Neural progenitor cell (in vitro differentiated cells): ENCODE data around the gene ATXN1L. TPM values are rescaled to one million over a fixed set of nuclear protein-coding genes. Genes with fewer than 3 reads are reported as not detected.

ENCODE experiments used
- DNase-seq: peaks from one replicate; pipeline ENCODE4 v3.0.0-alpha.2; 2016; ENCODE audit warnings: low spot score
- H2AFZ ChIP-seq: fragments of 200-600 bp; sonication (generic); replicated peaks from 2 replicates; pipeline ENCODE4 v1.6.1; 2016; ENCODE audit warnings: antibody characterized with exemption
- H3F3A ChIP-seq: fragments of 200-600 bp; sonication (generic); 2 replicates; pipeline ENCODE4 v1.6.1; 2016; ENCODE audit warnings: antibody characterized with exemption, low read depth
- H3K27ac ChIP-seq: fragments of 200-600 bp; sonication (generic); 2 replicates; pipeline ENCODE4 v1.5.1; 2016; ENCODE audit warnings: mild to moderate bottlenecking
- H3K27me3 ChIP-seq: fragments of 200-600 bp; sonication (generic); 2 replicates; pipeline ENCODE4 v1.6.1; 2016; ENCODE audit warnings: mild to moderate bottlenecking, moderate library complexity
- H3K36me3 ChIP-seq: fragments of 200-600 bp; sonication (generic); 2 replicates; pipeline ENCODE4 v1.5.1; 2016
- H3K4me1 ChIP-seq: fragments of 200-600 bp; sonication (generic); 2 replicates; pipeline ENCODE4 v1.6.1; 2016; ENCODE audit warnings: mixed run types
- H3K4me2 ChIP-seq: fragments of 200-600 bp; sonication (generic); 2 replicates; pipeline ENCODE4 v1.6.1; 2016
- H3K4me3 ChIP-seq: fragments of 200-600 bp; sonication (generic); 2 replicates; pipeline ENCODE4 v1.5.1; 2016
- H3K79me2 ChIP-seq: fragments of 200-600 bp; sonication (generic); 2 replicates; pipeline ENCODE4 v1.6.1; 2016; ENCODE audit warnings: low read depth
- H3K9ac ChIP-seq: fragments of 200-600 bp; sonication (generic); 2 replicates; pipeline ENCODE4 v1.6.1; 2016
- H3K9me3 ChIP-seq: fragments of 200-600 bp; sonication (generic); 2 replicates; pipeline ENCODE4 v1.5.1; 2016; ENCODE audit warnings: low read depth
- H4K20me1 ChIP-seq: fragments of 200-600 bp; sonication (generic); 2 replicates; pipeline ENCODE4 v1.6.1; 2016; ENCODE audit warnings: low read depth
- H3K27ac Mint-ChIP-seq: 3 replicates; pipeline ENCODE4 v1.8.0; 2021; ENCODE audit warnings: mixed read lengths
- H3K27me3 Mint-ChIP-seq: 2 replicates; pipeline ENCODE4 v1.8.0; 2022; ENCODE audit warnings: low read depth, mild to moderate bottlenecking, inconsistent platforms, moderate library complexity, mixed read lengths; ENCODE audit not compliant: insufficient read depth
- H3K36me3 Mint-ChIP-seq: 3 replicates; pipeline ENCODE4 v1.8.0; 2021; ENCODE audit warnings: mixed read lengths
- H3K4me1 Mint-ChIP-seq: 3 replicates; pipeline ENCODE4 v1.8.0; 2021; ENCODE audit warnings: mixed read lengths
- H3K4me3 Mint-ChIP-seq: 3 replicates; pipeline ENCODE4 v1.8.0; 2021; ENCODE audit warnings: mild to moderate bottlenecking, moderate library complexity, mixed read lengths
- H3K9me3 Mint-ChIP-seq: 3 replicates; pipeline ENCODE4 v1.8.0; 2020; ENCODE audit warnings: mixed read lengths
- CTCF ChIP-seq: fragments of 200-600 bp; sonication (generic); IDR thresholded peaks from 2 replicates; pipeline ENCODE4 v1.5.1; 2017; ENCODE audit warnings: antibody characterized with exemption, mild to moderate bottlenecking
- EZH2 ChIP-seq: fragments of 200-600 bp; sonication (generic); IDR thresholded peaks from 2 replicates; pipeline ENCODE4 v1.6.1; 2017; ENCODE audit warnings: antibody characterized with exemption, mild to moderate bottlenecking, moderate library complexity
- EZH2phosphoT487 ChIP-seq: fragments of 200-600 bp; sonication (generic); IDR thresholded peaks from 2 replicates; pipeline ENCODE4 v1.6.1; 2017; ENCODE audit warnings: antibody characterized with exemption
- total RNA-seq: library from RNA; depleted of rRNA; stranded (reverse); fragments of >200 nt; gene quantifications from 2 replicates; pipeline ENCODE4 v1.2.3, GENCODE V29; 2015; ENCODE audit warnings: low replicate concordance

Gene ATXN1L
- total RNA-seq, 1 donor from 2014 or later = 19.8 TPM

- Mint-ChIP-seq H3K9me3 (no peaks in the 10 kb centered on the region), H3K4me1 (no peaks in the 10 kb centered on the region), H3K27me3 (no peaks in the 10 kb centered on the region), H3K27ac (no peak overlapping the region), H3K36me3 (no peaks in the 10 kb centered on the region), H3K4me3 (no peak overlapping the region)
- Histone ChIP-seq H3K4me2 (no peak overlapping the region), H3K79me2 (no peaks in the 10 kb centered on the region), H3K9me3 (no peaks in the 10 kb centered on the region), H2AFZ (no peak overlapping the region), H3K27me3 (no peaks in the 10 kb centered on the region), H3K27ac (no peak overlapping the region), H4K20me1 (no peaks in the 10 kb centered on the region), H3K36me3 (no peaks in the 10 kb centered on the region), H3F3A (no peaks in the 10 kb centered on the region), H3K4me1 (no peaks in the 10 kb centered on the region), H3K9ac (no peak overlapping the region), H3K4me3 (no peak overlapping the region)
- DNase-seq = no peak
- no peak for TF ChIP-seq EZH2phosphoT487
- no peak for TF ChIP-seq CTCF
- TF ChIP-seq EZH2 = no peak
Observed at GRCh38 chr16:71834291-71834690, 11.5 kb upstream of the ATXN1L start.

GRCh38 chr16:71837150-71837549 lies 8.6 kb upstream of the ATXN1L start:
- TF ChIP-seq EZH2phosphoT487 = no peak
- Mint-ChIP-seq H3K27ac (no peak overlapping the region), H3K4me3 (no peak overlapping the region), H3K9me3 (no peaks in the 10 kb centered on the region), H3K27me3 (no peaks in the 10 kb centered on the region), H3K4me1 (no peaks in the 10 kb centered on the region), H3K36me3 (no peaks in the 10 kb centered on the region)
- H3K27me3 ChIP-seq = no peaks in the 10 kb centered on the region
- H3K4me1 ChIP-seq = no peaks in the 10 kb centered on the region
- no peaks in the 10 kb centered on the region for H3F3A ChIP-seq
- DNase-seq = no peak
- no peak overlapping the region for H2AFZ ChIP-seq
- H3K4me2 ChIP-seq = no peak overlapping the region
- no peak overlapping the region for H3K4me3 ChIP-seq
- H3K27ac ChIP-seq = no peak overlapping the region
- no peaks in the 10 kb centered on the region for H3K9me3 ChIP-seq
- H4K20me1 ChIP-seq = no peaks in the 10 kb centered on the region
- H3K36me3 ChIP-seq = no peaks in the 10 kb centered on the region
- no peaks in the 10 kb centered on the region for H3K79me2 ChIP-seq
- no peak overlapping the region for H3K9ac ChIP-seq

GRCh38 chr16:71840052-71840451 lies 5.7 kb upstream of the ATXN1L start:
- Mint-ChIP-seq H3K4me1 (peaks cover 2% of the 10 kb centered on the region), H3K27ac (no peak overlapping the region), H3K9me3 (no peaks in the 10 kb centered on the region), H3K36me3 (no peaks in the 10 kb centered on the region), H3K27me3 (no peaks in the 10 kb centered on the region), H3K4me3 (no peak overlapping the region)
- no peaks in the 10 kb centered on the region for H3K9me3 ChIP-seq
- TF ChIP-seq EZH2phosphoT487 (no peak), EZH2 (no peak), CTCF (no peak)
- H4K20me1 ChIP-seq = no peaks in the 10 kb centered on the region
- no peak overlapping the region for H2AFZ ChIP-seq
- H3K36me3 ChIP-seq = no peaks in the 10 kb centered on the region
- H3K27ac ChIP-seq = no peak overlapping the region
- no peaks in the 10 kb centered on the region for H3F3A ChIP-seq
- no peak overlapping the region for H3K9ac ChIP-seq
- DNase-seq = no peak
- H3K4me3 ChIP-seq = no peak overlapping the region
- no peaks in the 10 kb centered on the region for H3K27me3 ChIP-seq
- H3K4me2 ChIP-seq = no peak overlapping the region
- H3K79me2 ChIP-seq = no peaks in the 10 kb centered on the region
- no peaks in the 10 kb centered on the region for H3K4me1 ChIP-seq

- Histone ChIP-seq H3K36me3 (peaks cover 7% of the 10 kb centered on the region), H3K4me3 (no peak overlapping the region), H3K79me2 (peaks cover 23% of the 10 kb centered on the region), H3F3A (no peaks in the 10 kb centered on the region), H3K9ac (no peak overlapping the region), H3K27me3 (no peaks in the 10 kb centered on the region), H2AFZ (no peak overlapping the region), H3K9me3 (no peaks in the 10 kb centered on the region), H3K4me1 (peaks cover 7% of the 10 kb centered on the region), H3K4me2 (no peak overlapping the region), H3K27ac (no peak overlapping the region), H4K20me1 (peaks cover 13% of the 10 kb centered on the region)
- DNase-seq = no peak
- Mint-ChIP-seq H3K4me3 (peak overlapping the region; percentile 38), H3K36me3 (peaks cover 6% of the 10 kb centered on the region), H3K27ac (no peak overlapping the region), H3K27me3 (peaks cover 2% of the 10 kb centered on the region), H3K9me3 (no peaks in the 10 kb centered on the region), H3K4me1 (peaks cover 20% of the 10 kb centered on the region)
- no peak for TF ChIP-seq EZH2phosphoT487
- TF ChIP-seq CTCF = no peak
- TF ChIP-seq EZH2 = no peak
Observed at GRCh38 chr16:71843572-71843971, 2.2 kb upstream of the ATXN1L start.
